NB4 (cell line): ENCODE results near the gene NUDT8.

Source experiments
- CTCF ChIP-seq: IDR thresholded peaks from one replicate; pipeline ENCODE4 v1.5.1; 2012; ENCODE audit warnings: low read depth, low read length
- MAX ChIP-seq: IDR thresholded peaks from 2 replicates; pipeline ENCODE4 v1.6.1; 2011; ENCODE audit warnings: low read depth, low read length
- POLR2A ChIP-seq: IDR thresholded peaks from 2 replicates; pipeline ENCODE4 v1.6.1; 2011; ENCODE audit warnings: mild to moderate bottlenecking; ENCODE audit not compliant: insufficient read length; ENCODE audit errors: extremely low read depth

GRCh38 chr11:67610302-67610868 is 19.4 kb downstream of the NUDT8 start:
- TF ChIP-seq CTCF, result no peak
- no peak for TF ChIP-seq POLR2A
- no peak for TF ChIP-seq MAX
